GM12873 (cell line): ENCODE results near the gene FAM171A2.

Source experiments
- CTCF ChIP-seq: IDR thresholded peaks from 2 replicates; pipeline ENCODE4 v1.5.1; 2012; ENCODE audit warnings: low read depth, mild to moderate bottlenecking, moderate library complexity, low read length, control low read depth; ENCODE audit not compliant: insufficient read depth; ENCODE audit errors: missing control alignments

Gene FAM171A2

GRCh38 chr17:44314869-44315661, 48.6 kb downstream of the FAM171A2 start:
- no peak for TF ChIP-seq CTCF

GRCh38 chr17:44314524-44314868, 49.2 kb downstream of the FAM171A2 start:
- no peak for TF ChIP-seq CTCF

- TF ChIP-seq CTCF, result no peak
These were observed 49.6 kb downstream of the FAM171A2 start for GRCh38 chr17:44314031-44314430.

GRCh38 chr17:44312396-44313104, 51.1 kb downstream of the FAM171A2 start:
- TF ChIP-seq CTCF, result no peak

GRCh38 chr17:44311562-44312181, 52.0 kb downstream of the FAM171A2 start:
- TF ChIP-seq CTCF, result no peak

GRCh38 chr17:44310609-44311376, 52.9 kb downstream of the FAM171A2 start:
- TF ChIP-seq CTCF, result no peak
